ENCODE results near the gene USP43.

DNA sequence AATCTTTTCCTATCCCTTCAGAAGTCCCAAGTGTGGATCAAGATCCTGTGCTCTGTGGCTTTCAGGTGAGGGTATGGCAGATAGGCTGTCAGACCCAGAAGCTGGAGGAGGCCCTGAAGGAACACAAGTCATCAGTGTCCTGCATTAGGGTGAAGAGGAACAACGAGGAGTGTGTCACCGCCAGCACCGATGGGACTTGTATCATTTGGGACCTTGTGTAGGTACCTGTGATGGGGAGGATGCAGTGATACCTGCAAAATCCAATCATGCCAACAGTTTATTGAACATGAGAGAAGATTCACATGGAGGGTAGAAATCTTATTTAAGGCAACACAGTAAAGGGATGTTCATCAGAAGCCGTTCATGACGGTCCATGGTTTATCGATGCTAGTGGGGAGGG lies 10.0 kb upstream of the USP43 start:
- no peak for TF ChIP-seq POLR2A (IDR thresholded peaks at IDR 0.05; ENCODE audit: low read depth, low read length)
- no peak for TF ChIP-seq TAF1 (IDR thresholded peaks at IDR 0.05; ENCODE audit: borderline replicate concordance, low read depth, low read length)
- TF ChIP-seq POLR2AphosphoS5 (IDR thresholded peaks at IDR 0.05; ENCODE audit: low read depth, low read length), result no peak

Measured in GM12892 (cell line).